Omental fat pad (tissue), 4 donors: Measurements from ENCODE around the gene GNA15. TPM values are rescaled to one million over a fixed set of nuclear protein-coding genes. Genes with fewer than 3 reads are reported as not detected.
"Not testable (repeated sequence)": the region's sequence is repeated elsewhere in the genome, so short reads cannot be mapped to it uniquely, and the experiment has no call there.

Source experiments
- ATAC-seq: fragments of 150-250 bp; one replicate; pipeline ENCODE4 v1.9.1; 2016; ENCODE audit warnings: mild to moderate bottlenecking, moderate library complexity; ENCODE audit not compliant: low FRiP score
- DNase-seq: peaks from one replicate; pipeline ENCODE4 v3.0.0-alpha.2; 2019; ENCODE audit warnings: low spot score
- total RNA-seq, 4 donors: library from RNA; depleted of rRNA; stranded (reverse); fragments of >200 nt; gene quantifications; one replicate each; pipeline ENCODE4 v1.1.0, GENCODE V29; 2016
- TF ChIP-seq, protein P1 (sequence below), 3 donors: fragments of 450-650 bp; IDR thresholded peaks; one replicate each; pipeline ENCODE4 v1.5.1; 2016 to 2017; ENCODE audit warnings: antibody characterized with exemption in 3 of 3, mild to moderate bottlenecking in 3 of 3, moderate library complexity in 2 of 3

GNA15 gene
- total RNA-seq, 4 donors from 2014 or later = 10.2 to 33.7 (median 10.8) TPM

DNA sequence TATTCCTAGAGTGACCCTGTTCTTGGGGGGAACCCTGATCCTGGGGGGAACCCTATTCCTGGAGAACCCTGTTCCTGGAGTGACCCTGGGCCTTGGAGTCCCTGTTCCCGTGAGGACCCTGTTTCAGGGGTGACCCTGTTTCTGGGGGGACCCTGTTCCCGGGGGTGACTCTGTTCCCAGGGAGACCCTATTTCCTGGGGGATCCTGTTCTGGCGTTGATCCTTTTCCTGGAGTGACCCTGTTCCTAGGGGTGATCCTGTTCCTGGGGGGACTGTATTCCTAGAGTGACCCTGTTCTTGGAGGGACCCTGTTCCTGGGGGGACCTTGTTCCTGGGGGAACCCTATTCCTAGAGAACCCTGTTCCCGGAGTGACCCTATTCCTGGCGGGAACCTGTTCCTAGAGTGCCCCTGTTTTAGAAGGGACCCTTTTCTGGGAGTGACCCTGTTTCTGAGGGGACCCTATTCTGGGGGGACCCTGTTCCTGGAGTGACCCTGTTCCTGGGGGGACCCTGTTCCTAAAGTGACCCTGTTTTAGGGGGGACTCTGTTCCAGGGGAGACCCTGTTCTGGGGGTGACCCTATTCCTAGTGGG is 15.0 kb downstream of the GNA15 start:
- DNase-seq (no peak), ATAC-seq (no peak)
- TF ChIP-seq, protein P1, sequence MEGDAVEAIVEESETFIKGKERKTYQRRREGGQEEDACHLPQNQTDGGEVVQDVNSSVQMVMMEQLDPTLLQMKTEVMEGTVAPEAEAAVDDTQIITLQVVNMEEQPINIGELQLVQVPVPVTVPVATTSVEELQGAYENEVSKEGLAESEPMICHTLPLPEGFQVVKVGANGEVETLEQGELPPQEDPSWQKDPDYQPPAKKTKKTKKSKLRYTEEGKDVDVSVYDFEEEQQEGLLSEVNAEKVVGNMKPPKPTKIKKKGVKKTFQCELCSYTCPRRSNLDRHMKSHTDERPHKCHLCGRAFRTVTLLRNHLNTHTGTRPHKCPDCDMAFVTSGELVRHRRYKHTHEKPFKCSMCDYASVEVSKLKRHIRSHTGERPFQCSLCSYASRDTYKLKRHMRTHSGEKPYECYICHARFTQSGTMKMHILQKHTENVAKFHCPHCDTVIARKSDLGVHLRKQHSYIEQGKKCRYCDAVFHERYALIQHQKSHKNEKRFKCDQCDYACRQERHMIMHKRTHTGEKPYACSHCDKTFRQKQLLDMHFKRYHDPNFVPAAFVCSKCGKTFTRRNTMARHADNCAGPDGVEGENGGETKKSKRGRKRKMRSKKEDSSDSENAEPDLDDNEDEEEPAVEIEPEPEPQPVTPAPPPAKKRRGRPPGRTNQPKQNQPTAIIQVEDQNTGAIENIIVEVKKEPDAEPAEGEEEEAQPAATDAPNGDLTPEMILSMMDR (IDR thresholded peaks at IDR 0.05) = no peak

DNA sequence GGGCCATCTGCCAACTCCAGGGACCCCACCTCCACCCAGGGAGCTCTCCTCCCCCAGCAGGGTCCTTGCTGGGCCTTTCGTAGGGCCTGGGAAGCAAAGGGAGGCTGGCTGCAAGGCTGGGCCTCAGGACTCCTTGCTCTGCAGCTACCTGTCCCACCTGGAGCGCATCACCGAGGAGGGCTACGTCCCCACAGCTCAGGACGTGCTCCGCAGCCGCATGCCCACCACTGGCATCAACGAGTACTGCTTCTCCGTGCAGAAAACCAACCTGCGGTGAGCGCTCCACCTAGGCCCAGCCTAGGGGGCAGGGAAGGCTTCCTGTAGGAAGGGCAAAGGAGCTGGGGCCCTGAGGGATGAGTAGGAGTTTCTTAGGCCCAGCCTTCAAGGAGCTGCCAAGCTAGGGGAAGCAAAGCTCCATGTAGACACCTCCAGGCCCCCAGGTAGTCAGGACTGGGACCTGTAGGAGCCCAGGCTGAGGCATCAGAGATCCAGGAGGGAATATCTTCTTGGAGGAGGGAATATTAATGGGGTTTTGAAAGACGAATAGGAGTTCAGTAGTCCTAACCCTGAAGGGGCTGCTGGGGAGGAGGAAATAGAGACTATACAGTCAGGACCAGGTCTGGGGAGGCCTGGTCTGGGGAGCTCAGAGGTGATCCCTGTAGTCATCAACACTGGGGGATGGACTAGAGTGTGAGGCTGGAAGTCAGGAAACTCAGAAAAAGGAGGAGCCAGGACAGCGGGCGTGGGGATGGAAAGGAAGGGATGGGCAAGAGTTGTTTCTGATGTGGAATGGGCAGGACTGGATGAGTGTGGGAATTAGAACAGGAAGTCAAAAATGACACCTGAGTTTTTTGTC is 16.0 kb downstream of the GNA15 start:
- TF ChIP-seq, protein P1 (IDR thresholded peaks at IDR 0.05) = no peak
- DNase-seq = no peak

DNA sequence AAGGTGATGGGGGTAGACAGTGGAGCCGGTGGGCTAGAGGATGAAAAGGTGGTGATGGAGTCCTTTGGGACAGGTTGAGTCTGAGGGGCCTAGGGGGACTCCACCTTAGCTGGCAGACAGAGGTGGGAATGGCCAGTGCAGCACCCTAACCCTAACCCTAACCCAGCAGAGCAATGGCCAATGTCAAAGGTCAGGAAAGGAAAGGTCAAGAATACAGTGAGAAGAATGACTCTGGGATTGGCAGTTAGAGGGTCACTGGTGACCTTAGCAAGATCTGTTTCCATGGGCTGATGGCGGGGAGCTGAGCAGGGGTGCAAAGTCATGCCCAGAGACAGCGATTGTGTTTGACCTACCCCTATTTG is 16.6 kb downstream of the GNA15 start:
- DNase-seq (no peak), ATAC-seq (no peak)
- TF ChIP-seq, protein P1 (IDR thresholded peaks at IDR 0.05) = no peak

More for the DNA sequence above, 16.0 kb downstream of the GNA15 start:
- ATAC-seq = no peak

DNA sequence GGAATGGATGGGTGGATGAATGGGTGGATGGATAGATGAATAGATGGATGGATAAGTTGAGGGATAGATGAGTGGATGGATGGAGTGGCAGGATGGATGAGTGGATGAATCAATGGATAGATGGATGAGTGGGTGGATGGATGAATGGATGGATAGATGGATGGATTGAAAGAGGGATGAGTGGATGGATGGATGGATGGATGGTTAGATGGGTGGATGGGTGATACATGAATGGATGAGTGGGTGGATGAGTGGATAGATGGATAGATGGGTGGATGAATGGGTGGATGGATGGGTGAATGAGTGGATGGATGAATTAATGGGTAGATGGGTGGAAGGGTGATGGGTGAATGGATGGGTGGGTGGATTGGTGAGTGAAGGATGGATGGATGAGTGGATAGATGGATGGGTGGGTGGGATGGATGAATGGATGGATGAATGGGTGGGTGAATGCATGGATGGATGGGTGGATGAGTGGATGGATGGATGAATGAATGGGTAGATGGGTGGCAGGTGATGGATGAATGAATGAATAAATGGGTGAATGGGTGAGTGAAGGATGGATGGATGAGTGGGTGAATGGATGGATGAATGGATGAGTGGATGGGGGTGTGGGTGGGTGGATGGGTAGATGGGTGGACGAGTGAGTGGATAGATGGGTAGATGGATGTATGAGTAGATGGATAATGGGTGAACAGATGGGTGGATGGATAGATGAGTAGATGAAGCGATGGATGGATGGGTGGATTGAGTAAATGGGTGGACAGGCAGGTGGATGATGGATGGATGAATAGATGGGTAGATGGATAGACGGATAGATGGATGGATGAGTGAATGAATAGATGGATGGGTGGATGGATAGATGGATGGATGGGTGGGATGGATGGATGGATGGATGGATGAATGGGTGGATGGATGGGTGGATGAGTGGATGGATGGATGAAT is 17.7 kb downstream of the GNA15 start:
- ATAC-seq (no peak), DNase-seq (no peak)
- TF ChIP-seq, protein P1 (IDR thresholded peaks at IDR 0.05) = no peak

DNA sequence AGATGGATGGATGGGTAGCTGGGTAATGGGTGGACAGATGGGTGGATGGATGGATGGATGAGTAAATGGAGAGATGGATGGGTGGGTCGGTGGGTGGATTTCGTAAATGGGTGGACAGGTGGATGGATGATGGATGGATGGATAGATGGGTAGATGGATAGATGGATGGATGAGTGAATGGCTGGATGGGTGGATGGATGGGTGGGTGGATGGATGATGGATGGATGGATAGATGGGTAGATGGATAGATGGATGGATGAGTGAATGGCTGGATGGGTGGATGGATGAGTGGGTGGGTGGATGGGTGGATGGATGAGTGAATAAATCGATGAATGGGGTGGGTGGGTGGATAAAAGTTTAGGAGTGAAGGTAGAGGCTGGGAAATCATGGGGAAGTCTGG is 18.6 kb downstream of the GNA15 start:
- ATAC-seq = not testable (repeated sequence)

DNA sequence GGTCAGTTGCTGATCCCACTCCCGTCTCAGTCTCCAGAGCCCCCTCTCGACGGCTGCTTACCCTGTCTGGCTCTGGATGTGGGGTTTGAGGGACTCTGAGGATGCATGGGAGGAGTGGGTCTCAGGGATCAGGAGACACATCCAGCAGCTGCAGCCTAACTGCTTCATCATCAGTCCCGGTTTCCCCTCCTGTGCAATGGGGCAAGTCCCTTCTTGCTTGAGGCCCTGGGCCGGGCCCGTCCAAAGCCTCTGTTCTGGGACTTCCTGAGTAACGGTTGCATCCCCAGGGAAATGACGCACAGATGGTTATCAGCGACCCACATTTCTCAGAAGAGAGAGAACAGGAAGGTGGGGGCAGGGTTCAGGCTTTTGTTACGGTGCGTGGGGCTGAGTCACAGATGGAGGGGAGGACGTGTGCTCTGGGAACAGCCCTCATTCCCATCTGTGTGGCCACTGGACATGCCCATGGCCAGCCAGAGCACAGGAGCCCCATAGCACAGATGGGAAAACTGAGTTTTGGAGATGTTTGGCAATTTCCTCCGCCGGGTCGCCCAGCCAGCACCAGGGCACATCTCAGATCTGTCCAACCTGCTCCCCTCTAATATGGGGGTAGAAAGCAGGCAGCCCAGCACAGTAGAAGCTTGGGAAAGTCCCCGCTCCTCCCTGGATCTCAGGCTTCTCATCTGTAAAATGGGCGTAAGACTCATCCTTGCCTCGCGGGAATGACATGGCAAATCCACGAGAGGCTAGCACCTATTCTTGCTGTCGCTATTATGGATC is 19.3 kb downstream of the GNA15 start:
- TF ChIP-seq, protein P1 (IDR thresholded peaks at IDR 0.05) = no peak
- ATAC-seq (peak; percentile 76), DNase-seq (peak; percentile 46)

More for the DNA sequence above, 18.6 kb downstream of the GNA15 start:
- not testable (repeated sequence) for DNase-seq
